UCSD-AML1 (cell line): ENCODE results near the gene NR0B1.

Experiments used
- DNase-seq: peaks from one replicate; lab custom pipeline; 2025; ENCODE audit not compliant: unreplicated experiment; lab: John Stamatoyannopoulos, UW

NR0B1 gene

GRCh38 chrX:30309139-30309571 lies at the start of gene NR0B1:
Gene NR0B1, minus strand, starts transcription at chrX:30309390. Its CDS starts 27 bp downstream, at chrX:30309363.
- no peak for DNase-seq

GRCh38 chrX:30349946-30350345 lies 40.8 kb upstream of the NR0B1 start:
- no peak for DNase-seq

- DNase-seq, result no peak
Observed at GRCh38 chrX:30343206-30343605, 34.0 kb upstream of the NR0B1 start.

GRCh38 chrX:30340753-30341152 lies 31.6 kb upstream of the NR0B1 start:
- no peak for DNase-seq

GRCh38 chrX:30327762-30328161 lies 18.6 kb upstream of the NR0B1 start:
- DNase-seq, result no peak

- no peak for DNase-seq
Observed at GRCh38 chrX:30317308-30317707, 8.1 kb upstream of the NR0B1 start.

GRCh38 chrX:30313322-30313721 lies 4.1 kb upstream of the NR0B1 start:
- no peak for DNase-seq

- no peak for DNase-seq
Observed at GRCh38 chrX:30312858-30313257, 3.7 kb upstream of the NR0B1 start.

- DNase-seq, result no peak
Observed at GRCh38 chrX:30310429-30311206, 1.4 kb upstream of the NR0B1 start.

- no peak for DNase-seq
Observed at GRCh38 chrX:30308263-30309138, 689 bp downstream of the NR0B1 start.

- no peak for DNase-seq
Observed at GRCh38 chrX:30307466-30307865, 1.7 kb downstream of the NR0B1 start.

- DNase-seq, result no peak
Observed at GRCh38 chrX:30304866-30305265, 4.3 kb downstream of the NR0B1 start.

- no peak for DNase-seq
Observed at GRCh38 chrX:30302956-30303355, 6.2 kb downstream of the NR0B1 start.

- no peak for DNase-seq
Observed at GRCh38 chrX:30301963-30302362, 7.2 kb downstream of the NR0B1 start.

- no peak for DNase-seq
Observed at GRCh38 chrX:30301208-30301607, 8.0 kb downstream of the NR0B1 start.

- DNase-seq, result no peak
Observed at GRCh38 chrX:30296408-30297254, 12.6 kb downstream of the NR0B1 start.

- DNase-seq, result no peak
Observed at GRCh38 chrX:30283456-30284200, 25.6 kb downstream of the NR0B1 start.

GRCh38 chrX:30282527-30282926 lies 26.7 kb downstream of the NR0B1 start:
- no peak for DNase-seq

GRCh38 chrX:30280428-30280827 lies 28.8 kb downstream of the NR0B1 start:
- DNase-seq, result no peak

GRCh38 chrX:30278365-30278764 lies 30.8 kb downstream of the NR0B1 start:
- DNase-seq, result no peak
